Testis (tissue), 3 donors: Measurements from ENCODE around the gene LMX1A. TPM values are rescaled to one million over a fixed set of nuclear protein-coding genes. Genes with fewer than 3 reads are reported as not detected.

Source experiments
- DNase-seq: peaks from one replicate; pipeline ENCODE4 v3.0.0-alpha.2; 2019
- H3K27ac ChIP-seq, 2 donors: fragments of 200-600 bp; sonication (generic); one replicate each; pipeline ENCODE4 v1.5.1; 2019
- H3K27me3 ChIP-seq: fragments of 200-600 bp; sonication (generic); one replicate; pipeline ENCODE4 v1.5.1; 2019
- H3K36me3 ChIP-seq: fragments of 200-600 bp; sonication (generic); one replicate; pipeline ENCODE4 v1.5.1; 2017; ENCODE audit warnings: low read depth; ENCODE audit errors: missing control alignments
- H3K4me1 ChIP-seq: fragments of 200-600 bp; sonication (generic); one replicate; pipeline ENCODE4 v1.5.1; 2019
- H3K4me3 ChIP-seq, 2 donors: fragments of 200-600 bp; sonication (generic); one replicate each; pipeline ENCODE4 v1.5.1; 2017 to 2019
- H3K9me3 ChIP-seq: fragments of 200-600 bp; sonication (generic); one replicate; pipeline ENCODE4 v1.5.1; 2017
- POLR2A ChIP-seq: fragments of 450-650 bp; IDR thresholded peaks from one replicate; pipeline ENCODE4 v1.6.1; 2017; ENCODE audit warnings: antibody characterized with exemption, mild to moderate bottlenecking, moderate library complexity
- WGBS, 2 donors: methylation state at CpG; one replicate each; pipeline ENCODE4 v1.1.5; 2018; 5-methylcytosine and 5-hydroxymethylcytosine counted together
- intact Hi-C: fragments of 100-400 bp; cut with DNase I; formaldehyde crosslinking; loops from one replicate; pipeline ENCODE4 v1.15.1; 2023; ENCODE audit warnings: low total_unique reads
- polyA plus RNA-seq: library from polyadenylated mRNA; stranded (reverse); fragments of 350-450 nt; fragmentation: Illumina TruSeq; extraction: RNeasy Lipid Tissue Mini Kit (QIAGEN cat#74804); gene quantifications from one replicate; pipeline ENCODE4 v1.2.3, GENCODE V29; 2014; ENCODE audit warnings: low read depth, low replicate concordance; ENCODE audit not compliant: insufficient read depth
- total RNA-seq, 2 donors: library from RNA; depleted of rRNA; stranded (reverse); fragments of >200 nt; gene quantifications; one replicate each; pipeline ENCODE4 v1.2.3, GENCODE V29; 2016
- TF ChIP-seq, protein P1 (sequence below), 3 experiments: fragments of 450-650 bp in 2 of 3; fragments of 200-600 bp in 1 of 3; sonication (generic) in 1 of 3; IDR thresholded peaks; one replicate each; pipeline ENCODE4 v1.5.1; 2016 to 2019; ENCODE audit warnings: antibody characterized with exemption in 3 of 3, mild to moderate bottlenecking in 2 of 3, moderate library complexity in 1 of 3

Gene LMX1A
- total and polyA plus RNA-seq, 3 donors from 2014 or later, result 0.62 to 2.6 (median 0.94) TPM

DNA sequence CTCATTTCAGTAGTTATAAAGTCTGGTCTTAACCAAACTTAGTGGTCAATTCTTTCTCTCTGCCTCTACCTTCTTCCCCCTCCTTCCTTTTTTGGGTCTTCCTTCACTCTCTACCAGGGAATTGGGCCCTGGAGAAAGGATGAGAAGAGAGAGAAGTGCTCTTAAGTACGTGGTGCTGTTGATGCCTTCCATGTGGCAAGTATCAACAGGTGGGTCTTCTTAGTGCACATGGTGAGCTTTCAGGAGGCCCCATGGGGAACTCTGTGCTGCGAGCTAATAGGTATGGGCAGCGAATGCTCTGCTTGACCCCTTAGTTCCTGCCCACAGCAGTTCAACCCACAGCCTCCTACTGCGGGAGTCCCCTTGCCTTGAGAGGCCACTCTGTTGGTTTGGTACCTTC lies 39.4 kb upstream of the LMX1A start:
- no peaks in the 10 kb centered on the region for H3K36me3 ChIP-seq
- H3K27ac ChIP-seq, result no peak overlapping the region
- H3K27me3 ChIP-seq, result no peaks in the 10 kb centered on the region
- TF ChIP-seq, protein P1, sequence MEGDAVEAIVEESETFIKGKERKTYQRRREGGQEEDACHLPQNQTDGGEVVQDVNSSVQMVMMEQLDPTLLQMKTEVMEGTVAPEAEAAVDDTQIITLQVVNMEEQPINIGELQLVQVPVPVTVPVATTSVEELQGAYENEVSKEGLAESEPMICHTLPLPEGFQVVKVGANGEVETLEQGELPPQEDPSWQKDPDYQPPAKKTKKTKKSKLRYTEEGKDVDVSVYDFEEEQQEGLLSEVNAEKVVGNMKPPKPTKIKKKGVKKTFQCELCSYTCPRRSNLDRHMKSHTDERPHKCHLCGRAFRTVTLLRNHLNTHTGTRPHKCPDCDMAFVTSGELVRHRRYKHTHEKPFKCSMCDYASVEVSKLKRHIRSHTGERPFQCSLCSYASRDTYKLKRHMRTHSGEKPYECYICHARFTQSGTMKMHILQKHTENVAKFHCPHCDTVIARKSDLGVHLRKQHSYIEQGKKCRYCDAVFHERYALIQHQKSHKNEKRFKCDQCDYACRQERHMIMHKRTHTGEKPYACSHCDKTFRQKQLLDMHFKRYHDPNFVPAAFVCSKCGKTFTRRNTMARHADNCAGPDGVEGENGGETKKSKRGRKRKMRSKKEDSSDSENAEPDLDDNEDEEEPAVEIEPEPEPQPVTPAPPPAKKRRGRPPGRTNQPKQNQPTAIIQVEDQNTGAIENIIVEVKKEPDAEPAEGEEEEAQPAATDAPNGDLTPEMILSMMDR (IDR thresholded peaks at IDR 0.05), result no peak
- TF ChIP-seq POLR2A, result no peak
- no peaks in the 10 kb centered on the region for H3K9me3 ChIP-seq
- H3K4me3 ChIP-seq, result no peak overlapping the region
- 87 to 91% methylated on average over 4 of the region's 4 CpGs for WGBS, 2 donors
- no peak for DNase-seq
- peaks cover 6% of the 10 kb centered on the region for H3K4me1 ChIP-seq
- intact Hi-C loops, result loop anchor here (5.0 to 10.0 kb wide), 2 partner anchors 196 to 509 kb away; no protein-coding TSS in a partner anchor

DNA sequence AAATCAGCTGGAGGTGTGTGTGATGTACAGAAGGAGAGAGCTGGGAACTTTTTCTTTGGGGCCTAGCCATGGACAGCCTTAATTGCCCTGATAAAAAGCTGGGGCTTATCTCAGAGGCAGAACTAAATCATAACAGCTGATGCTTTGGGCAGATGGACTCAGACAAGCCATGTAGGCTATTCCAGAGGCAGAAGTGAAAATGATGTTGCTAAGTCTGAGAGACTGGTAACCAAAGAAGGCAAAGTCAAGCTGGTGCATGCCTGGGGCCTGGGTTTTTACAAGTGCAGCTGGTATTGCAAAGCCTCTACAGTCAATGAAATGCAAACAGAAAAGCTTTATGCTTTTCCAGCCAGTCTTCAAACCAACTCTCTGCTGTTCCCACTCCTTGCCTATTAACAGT lies 39.0 kb upstream of the LMX1A start:
- H3K4me3 ChIP-seq, result no peak overlapping the region
- H3K27ac ChIP-seq, result no peak overlapping the region

DNA sequence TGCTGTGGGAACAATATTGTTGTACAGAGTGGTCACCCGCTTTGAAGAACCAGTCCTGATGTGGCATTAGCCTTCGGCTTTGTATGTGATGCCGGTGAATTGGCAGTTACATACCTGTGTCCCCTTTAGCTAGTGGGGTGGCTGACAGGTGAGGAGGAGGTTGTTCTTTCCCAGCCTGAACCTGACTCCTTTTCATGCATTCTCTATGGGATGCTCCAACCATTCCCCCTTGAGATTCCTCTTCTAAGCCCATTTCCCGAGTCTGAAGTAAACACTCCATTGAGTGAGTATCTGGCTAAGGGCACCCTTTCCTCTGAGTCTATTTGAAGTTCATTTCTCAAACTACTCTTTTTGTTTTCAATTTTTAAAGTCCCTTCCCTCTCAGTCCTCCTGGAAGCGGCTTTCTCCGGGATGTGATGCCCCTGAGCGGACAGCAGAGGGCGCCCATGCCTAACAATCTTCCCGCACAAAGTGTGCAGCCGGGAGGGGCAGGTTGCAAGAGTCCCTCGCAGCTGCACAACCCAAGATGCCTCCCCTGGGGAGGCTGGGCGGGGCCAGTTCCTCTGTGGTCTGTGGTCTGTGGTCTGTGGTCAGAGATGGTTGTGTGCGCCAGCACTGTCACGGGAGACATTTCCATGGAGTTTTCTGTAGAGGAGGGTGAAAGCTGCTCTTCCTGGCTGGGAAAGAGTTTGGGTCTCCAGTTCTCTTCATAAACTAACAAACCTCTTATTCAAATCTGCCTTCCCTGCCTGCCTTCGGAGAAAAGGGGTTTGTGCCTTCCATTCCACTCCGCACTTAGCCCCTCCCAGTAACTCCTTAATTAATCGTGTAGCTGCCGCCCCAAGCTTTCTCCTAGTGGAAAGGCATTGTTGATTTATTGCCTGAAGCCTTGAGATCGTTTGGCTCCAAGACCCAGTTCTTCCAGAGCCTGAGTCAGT lies 36.4 kb upstream of the LMX1A start:
- 13 to 18% methylated on average over 19 of the region's 19 CpGs for whole genome bisulfite sequencing, 2 donors
- H3K27me3 ChIP-seq, result no peaks in the 10 kb centered on the region
- no peaks in the 10 kb centered on the region for H3K9me3 ChIP-seq
- intact Hi-C loops, result loop anchor here (10.0 kb wide), 1 partner anchor 512 kb away; no protein-coding TSS in a partner anchor
- DNase-seq, result peak; percentile 86
- H3K36me3 ChIP-seq, result no peaks in the 10 kb centered on the region
- H3K4me1 ChIP-seq, result peaks cover 6% of the 10 kb centered on the region
- H3K27ac ChIP-seq, result no peak overlapping the region
- H3K4me3 ChIP-seq, result no peak overlapping the region
- TF ChIP-seq, protein P1 (IDR thresholded peaks at IDR 0.05), result peak; percentile 89 to 91 (median 91)
- no peak for TF ChIP-seq POLR2A

More for the DNA sequence above, 39.0 kb upstream of the LMX1A start:
- Histone ChIP-seq H3K9me3 (no peaks in the 10 kb centered on the region), H3K4me1 (peaks cover 6% of the 10 kb centered on the region), H3K27me3 (no peaks in the 10 kb centered on the region), H3K36me3 (no peaks in the 10 kb centered on the region)
- TF ChIP-seq, protein P1 (IDR thresholded peaks at IDR 0.05), result no peak
- no peak for TF ChIP-seq POLR2A
- intact Hi-C loops, result loop anchor here (5.0 to 10.0 kb wide), 2 partner anchors 197 to 509 kb away; no protein-coding TSS in a partner anchor
- DNase-seq, result no peak

DNA sequence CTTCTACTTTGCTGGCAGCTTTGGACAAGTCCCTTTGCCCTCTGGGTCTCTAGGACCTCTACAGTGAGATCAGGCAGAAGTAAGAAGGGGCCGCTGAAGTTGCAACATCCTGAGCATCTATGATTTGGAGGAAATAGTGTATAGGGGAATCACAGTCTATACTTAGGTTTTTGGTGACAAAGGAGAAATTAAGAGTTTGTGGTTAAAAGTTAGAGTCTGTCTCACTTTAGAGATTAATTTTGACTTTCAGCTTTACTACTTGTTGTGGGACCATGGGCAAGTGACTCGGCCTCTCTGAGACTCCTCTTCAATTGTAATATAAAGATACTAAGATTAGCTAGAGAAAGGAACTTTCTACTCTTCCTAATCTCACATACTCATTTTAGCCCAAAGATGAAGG lies 33.1 kb upstream of the LMX1A start:
- 89 to 92% methylated on average over 2 of the region's 2 CpGs for WGBS, 2 donors
- TF ChIP-seq, protein P1 (IDR thresholded peaks at IDR 0.05), result no peak
- no peak for TF ChIP-seq POLR2A
- intact Hi-C loops, result loop anchor here (10.0 kb wide), 1 partner anchor 515 kb away; no protein-coding TSS in a partner anchor
- DNase-seq, result no peak
- peaks cover 6% of the 10 kb centered on the region for H3K4me1 ChIP-seq
- H3K27me3 ChIP-seq, result no peaks in the 10 kb centered on the region
- no peak overlapping the region for H3K27ac ChIP-seq
- no peaks in the 10 kb centered on the region for H3K36me3 ChIP-seq
- no peak overlapping the region for H3K4me3 ChIP-seq
- no peaks in the 10 kb centered on the region for H3K9me3 ChIP-seq
